Transverse colon (tissue), 4 donors: Measurements from ENCODE around the gene RGS13.

ENCODE experiments used
- EP300 ChIP-seq: sonication (generic); formaldehyde crosslinking; IDR thresholded peaks from one replicate; pipeline ENCODE4 v1.6.1; 2017; ENCODE audit warnings: antibody characterized with exemption, low read depth
- POLR2A ChIP-seq: fragments of 450-650 bp; IDR thresholded peaks from one replicate; pipeline ENCODE4 v1.6.1; 2016; ENCODE audit warnings: antibody characterized with exemption, mild to moderate bottlenecking, moderate library complexity
- POLR2AphosphoS5 ChIP-seq, 3 donors: sonication (generic); formaldehyde crosslinking; IDR thresholded peaks; one replicate each; pipeline ENCODE4 v1.6.1; 2016; ENCODE audit warnings: antibody characterized with exemption in 3 of 3
- TF ChIP-seq, protein P1 (sequence below), 5 experiments: fragments of 200-600 bp in 3 of 5; fragments of 450-650 bp in 2 of 5; sonication (generic) in 3 of 5; IDR thresholded peaks; 1 replicate in 2 of 5; 2 replicates in 3 of 5; pipeline ENCODE4 v1.5.1; 2016 to 2017; ENCODE audit warnings: antibody characterized with exemption in 5 of 5, inconsistent platforms in 3 of 5, mild to moderate bottlenecking in 2 of 5, moderate library complexity in 1 of 5

DNA sequence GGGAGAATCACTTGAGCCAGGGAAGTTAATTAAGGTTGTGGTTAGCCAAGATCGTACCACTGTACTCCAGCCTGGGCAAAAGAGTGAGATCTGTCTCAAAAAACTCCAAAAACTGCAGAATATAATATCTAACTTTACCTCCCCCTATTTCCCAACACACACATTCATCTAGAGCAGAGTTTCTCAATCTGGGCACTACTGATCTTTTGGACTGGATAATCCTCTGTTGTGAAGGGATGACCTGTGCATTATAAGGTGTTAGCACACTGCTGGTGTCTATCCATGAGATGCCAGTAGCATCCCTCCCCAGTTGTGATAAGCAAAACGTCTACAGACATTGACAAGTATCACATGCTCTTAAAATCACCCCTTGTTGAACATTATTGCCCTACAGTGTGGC is 61.8 kb downstream of the RGS13 start:
- TF ChIP-seq, protein P1, sequence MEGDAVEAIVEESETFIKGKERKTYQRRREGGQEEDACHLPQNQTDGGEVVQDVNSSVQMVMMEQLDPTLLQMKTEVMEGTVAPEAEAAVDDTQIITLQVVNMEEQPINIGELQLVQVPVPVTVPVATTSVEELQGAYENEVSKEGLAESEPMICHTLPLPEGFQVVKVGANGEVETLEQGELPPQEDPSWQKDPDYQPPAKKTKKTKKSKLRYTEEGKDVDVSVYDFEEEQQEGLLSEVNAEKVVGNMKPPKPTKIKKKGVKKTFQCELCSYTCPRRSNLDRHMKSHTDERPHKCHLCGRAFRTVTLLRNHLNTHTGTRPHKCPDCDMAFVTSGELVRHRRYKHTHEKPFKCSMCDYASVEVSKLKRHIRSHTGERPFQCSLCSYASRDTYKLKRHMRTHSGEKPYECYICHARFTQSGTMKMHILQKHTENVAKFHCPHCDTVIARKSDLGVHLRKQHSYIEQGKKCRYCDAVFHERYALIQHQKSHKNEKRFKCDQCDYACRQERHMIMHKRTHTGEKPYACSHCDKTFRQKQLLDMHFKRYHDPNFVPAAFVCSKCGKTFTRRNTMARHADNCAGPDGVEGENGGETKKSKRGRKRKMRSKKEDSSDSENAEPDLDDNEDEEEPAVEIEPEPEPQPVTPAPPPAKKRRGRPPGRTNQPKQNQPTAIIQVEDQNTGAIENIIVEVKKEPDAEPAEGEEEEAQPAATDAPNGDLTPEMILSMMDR (IDR thresholded peaks at IDR 0.05) = no peak
- TF ChIP-seq POLR2A (no peak), POLR2AphosphoS5 (IDR thresholded peaks at IDR 0.05) (no peak), EP300 (no peak)
